Measurements from ENCODE around the gene IGF2R. TPM values are rescaled to one million over a fixed set of nuclear protein-coding genes. Genes with fewer than 3 reads are reported as not detected.

The IGF2R gene
- total and polyA plus RNA-seq, 7 donors = 40.1 to 167 (median 113) TPM

GRCh38 chr6:160127270-160128124 is 158.6 kb downstream of the IGF2R start:
- no peak for ATAC-seq
- no peaks in the 10 kb centered on the region for H3K27me3 ChIP-seq (ENCODE audit: insufficient read depth in 3 of 3, low read length in 2 of 3)
- no peak for DNase-seq
- no peaks in the 10 kb centered on the region for H3K36me3 ChIP-seq (ENCODE audit: insufficient read depth in 1 of 2, low read depth in 1 of 2)
- WGBS, 3 donors = 94 to 96% (median 95%) methylated on average over 16 of the region's 16 CpGs
- no peak overlapping the region for H3K27ac ChIP-seq
- no peaks in the 10 kb centered on the region for H3K4me1 ChIP-seq
- H3K4me3 ChIP-seq = no peak overlapping the region
- TF ChIP-seq CTCF (IDR thresholded peaks at IDR 0.05) = no peak
- no peaks in the 10 kb centered on the region for H3K9me3 ChIP-seq
- intact Hi-C loops (cut with DNase I) = no loop called here

- intact Hi-C loops (cut with DNase I) = no loop called here
- H3K4me3 ChIP-seq = no peak overlapping the region
- DNase-seq = no peak
- no peak for TF ChIP-seq CTCF (IDR thresholded peaks at IDR 0.05)
- H3K4me1 ChIP-seq = no peaks in the 10 kb centered on the region
- H3K36me3 ChIP-seq (ENCODE audit: insufficient read depth in 1 of 2, low read depth in 1 of 2) = no peaks in the 10 kb centered on the region
- H3K27me3 ChIP-seq (ENCODE audit: insufficient read depth in 3 of 3, low read length in 2 of 3) = no peaks in the 10 kb centered on the region
- no peak for ATAC-seq
- WGBS, 3 donors = 89 to 90% (median 89%) methylated on average over 3 of the region's 3 CpGs
- H3K27ac ChIP-seq = no peak overlapping the region
- no peaks in the 10 kb centered on the region for H3K9me3 ChIP-seq
Observed at GRCh38 chr6:160128125-160128683, 159.3 kb downstream of the IGF2R start.

GRCh38 chr6:160128879-160129516 is 160.1 kb downstream of the IGF2R start:
- H3K4me3 ChIP-seq = no peak overlapping the region
- no peaks in the 10 kb centered on the region for H3K9me3 ChIP-seq
- ATAC-seq (no peak), DNase-seq (no peak)
- no peaks in the 10 kb centered on the region for H3K36me3 ChIP-seq (ENCODE audit: insufficient read depth in 1 of 2, low read depth in 1 of 2)
- intact Hi-C loops (cut with DNase I) = no loop called here
- TF ChIP-seq CTCF (IDR thresholded peaks at IDR 0.05) = no peak
- WGBS, 3 donors = 74 to 87% (median 86%) methylated on average over 6 of the region's 6 CpGs
- no peaks in the 10 kb centered on the region for H3K27me3 ChIP-seq (ENCODE audit: insufficient read depth in 3 of 3, low read length in 2 of 3)
- no peaks in the 10 kb centered on the region for H3K4me1 ChIP-seq
- H3K27ac ChIP-seq = no peak overlapping the region

- intact Hi-C loops (cut with DNase I) = no loop called here
- Histone ChIP-seq H3K9me3 (no peaks in the 10 kb centered on the region), H3K27me3 (ENCODE audit: insufficient read depth in 3 of 3, low read length in 2 of 3) (no peaks in the 10 kb centered on the region), H3K4me3 (no peak overlapping the region), H3K4me1 (no peaks in the 10 kb centered on the region), H3K36me3 (ENCODE audit: insufficient read depth in 1 of 2, low read depth in 1 of 2) (no peaks in the 10 kb centered on the region), H3K27ac (no peak overlapping the region)
- DNase-seq = no peak
- TF ChIP-seq CTCF (IDR thresholded peaks at IDR 0.05) = no peak
- ATAC-seq = no peak
- 85 to 95% (median 93%) methylated on average over 10 of the region's 10 CpGs for WGBS, 3 donors
Observed at GRCh38 chr6:160129881-160130615, 161.2 kb downstream of the IGF2R start.
